GM12864 (cell line): ENCODE data around the gene TMC8.
A peak's percentile ranks its signal among the peaks of the same experiment; 100 is the strongest.
"Not testable (repeated sequence)": the region's sequence is repeated elsewhere in the genome, so short reads cannot be mapped to it uniquely, and the experiment has no call there.

ENCODE experiments used
- DNase-seq: peaks from one replicate; pipeline ENCODE4 v3.0.0-alpha.2; 2011; ENCODE audit warnings: low read depth
- H3K4me3 ChIP-seq: 2 replicates; pipeline ENCODE4 v1.5.1; 2011; ENCODE audit warnings: mild to moderate bottlenecking, low read depth, low read length, control low read depth
- CTCF ChIP-seq: IDR thresholded peaks from 2 replicates; pipeline ENCODE4 v1.5.1; 2011; ENCODE audit warnings: low read depth, mild to moderate bottlenecking, moderate library complexity, low read length, control low read depth, inconsistent platforms; ENCODE audit errors: missing control alignments

Gene TMC8

GRCh38 chr17:78130437-78131101 lies at the start of gene TMC8:
Gene TMC8 (plus strand): TSS chr17:78130771. CDS start chr17:78131589, 818 bp downstream.
- DNase-seq = peak; percentile 85
- no peak for TF ChIP-seq CTCF
- H3K4me3 ChIP-seq = peak within 1 kb of the TSS; percentile 82

GRCh38 chr17:78081551-78081950 lies 49.0 kb upstream of the TMC8 start:
- no peak for TF ChIP-seq CTCF
- no peak for DNase-seq
- no peak overlapping the region for H3K4me3 ChIP-seq

GRCh38 chr17:78082355-78082872 lies 48.2 kb upstream of the TMC8 start:
- DNase-seq, H3K4me3 ChIP-seq: not testable (repeated sequence)

GRCh38 chr17:78082988-78083387 lies 47.6 kb upstream of the TMC8 start:
- no peak overlapping the region for H3K4me3 ChIP-seq
- TF ChIP-seq CTCF = no peak
- no peak for DNase-seq

GRCh38 chr17:78086740-78087139 lies 43.8 kb upstream of the TMC8 start:
- no peak for TF ChIP-seq CTCF
- no peak overlapping the region for H3K4me3 ChIP-seq
- no peak for DNase-seq

GRCh38 chr17:78088529-78088928 lies 42.0 kb upstream of the TMC8 start:
- DNase-seq = no peak
- no peak overlapping the region for H3K4me3 ChIP-seq
- no peak for TF ChIP-seq CTCF

GRCh38 chr17:78089576-78090281 lies 40.8 kb upstream of the TMC8 start:
- H3K4me3 ChIP-seq = no peak overlapping the region
- TF ChIP-seq CTCF = no peak
- no peak for DNase-seq
